Activated CD8-positive, alpha-beta memory T cell treated with anti-CD3 and anti-CD28 coated beads, Interleukin-2, amount 50 U/mL, for 1 hour (primary cell): ENCODE data around the gene PHAX.
"Not testable (repeated sequence)": the region's sequence is repeated elsewhere in the genome, so short reads cannot be mapped to it uniquely, and the experiment has no call there.

Experiments
- DNase-seq: peaks from one replicate; pipeline ENCODE4 v3.0.0-alpha.2; 2020; ENCODE audit errors: extremely low read depth

Gene PHAX

GRCh38 chr5:126603402-126603991 lies 2.8 kb downstream of the PHAX start:
- no peak for DNase-seq

GRCh38 chr5:126605525-126605924 lies 4.8 kb downstream of the PHAX start:
- no peak for DNase-seq

GRCh38 chr5:126610160-126610559 lies 9.4 kb downstream of the PHAX start:
- DNase-seq: no peak

GRCh38 chr5:126610616-126611015 lies 9.9 kb downstream of the PHAX start:
- DNase-seq: no peak

- DNase-seq: no peak
Measured at GRCh38 chr5:126613941-126614592, 13.3 kb downstream of the PHAX start.

- no peak for DNase-seq
Measured at GRCh38 chr5:126615286-126615685, 14.5 kb downstream of the PHAX start.

GRCh38 chr5:126617603-126618002 lies 16.9 kb downstream of the PHAX start:
- DNase-seq: not testable (repeated sequence)

GRCh38 chr5:126619781-126620180 lies 19.0 kb downstream of the PHAX start:
- DNase-seq: no peak

GRCh38 chr5:126624534-126624933 lies 23.8 kb downstream of the PHAX start:
- DNase-seq: no peak

GRCh38 chr5:126628102-126628501 lies 27.4 kb downstream of the PHAX start:
- DNase-seq: no peak

GRCh38 chr5:126631920-126632319 lies 31.2 kb downstream of the PHAX start:
- no peak for DNase-seq

- no peak for DNase-seq
Measured at GRCh38 chr5:126633552-126633951, 32.8 kb downstream of the PHAX start.

GRCh38 chr5:126635585-126635984 lies 34.8 kb downstream of the PHAX start:
- DNase-seq: no peak

GRCh38 chr5:126636956-126637355 lies 36.2 kb downstream of the PHAX start:
- DNase-seq: no peak

GRCh38 chr5:126640866-126641265 lies 40.1 kb downstream of the PHAX start:
- DNase-seq: no peak

GRCh38 chr5:126641387-126641786 lies 40.6 kb downstream of the PHAX start:
- DNase-seq: no peak

- no peak for DNase-seq
Measured at GRCh38 chr5:126645132-126645531, 44.4 kb downstream of the PHAX start.

- no peak for DNase-seq
Measured at GRCh38 chr5:126647071-126647470, 46.3 kb downstream of the PHAX start.

GRCh38 chr5:126648471-126648870 lies 47.7 kb downstream of the PHAX start:
- DNase-seq: no peak

GRCh38 chr5:126649057-126649456 lies 48.3 kb downstream of the PHAX start:
- DNase-seq: not testable (repeated sequence)

GRCh38 chr5:126649709-126650108 lies 49.0 kb downstream of the PHAX start:
- DNase-seq: not testable (repeated sequence)

GRCh38 chr5:126650463-126650862 lies 49.7 kb downstream of the PHAX start:
- DNase-seq: no peak

- DNase-seq: no peak
Measured at GRCh38 chr5:126651013-126651577, 50.3 kb downstream of the PHAX start.
